MM.1S (cell line): ENCODE results near the gene EAF1.
A peak's percentile ranks its signal among the peaks of the same experiment; 100 is the strongest.

Source experiments
- DNase-seq: peaks from one replicate; pipeline ENCODE4 v3.0.0-alpha.2; 2015
- H2AFZ ChIP-seq: fragments of 300-600 bp; sonication (generic); 2 replicates; pipeline ENCODE4 v1.6.0; 2016; ENCODE audit warnings: antibody characterized with exemption, low read length
- H3F3A ChIP-seq: fragments of 300-600 bp; sonication (generic); 2 replicates; pipeline ENCODE4 v1.6.1; 2016; ENCODE audit warnings: mild to moderate bottlenecking, antibody characterized with exemption, low read length, moderate library complexity, mixed read lengths; ENCODE audit not compliant: insufficient read depth
- H3K27ac ChIP-seq: fragments of 300-600 bp; sonication (generic); 2 replicates; pipeline ENCODE4 v1.5.1; 2016; ENCODE audit warnings: mild to moderate bottlenecking, low read length
- H3K27me3 ChIP-seq: fragments of 300-600 bp; sonication (generic); replicated peaks from 2 replicates; pipeline ENCODE4 v1.6.0; 2016; ENCODE audit warnings: low read length; ENCODE audit not compliant: insufficient read depth
- H3K36me3 ChIP-seq: fragments of 300-600 bp; sonication (generic); replicated peaks from 2 replicates; pipeline ENCODE4 v1.6.1; 2016; ENCODE audit warnings: mild to moderate bottlenecking, low read length, mixed read lengths; ENCODE audit not compliant: insufficient read depth
- H3K4me1 ChIP-seq: fragments of 300-600 bp; sonication (generic); 2 replicates; pipeline ENCODE4 v1.6.1; 2016; ENCODE audit warnings: low read length, mixed read lengths
- H3K4me2 ChIP-seq: fragments of 300-600 bp; sonication (generic); 2 replicates; pipeline ENCODE4 v1.6.0; 2016; ENCODE audit warnings: low read depth, low read length
- H3K4me3 ChIP-seq: fragments of 300-600 bp; sonication (generic); 2 replicates; pipeline ENCODE4 v1.5.1; 2016; ENCODE audit warnings: low read length, mixed read lengths
- H3K79me2 ChIP-seq: fragments of 300-600 bp; sonication (generic); 2 replicates; pipeline ENCODE4 v1.6.1; 2016; ENCODE audit warnings: mixed run types, low read length, mixed read lengths
- H3K9ac ChIP-seq: fragments of 300-600 bp; sonication (generic); 2 replicates; pipeline ENCODE4 v1.6.1; 2016; ENCODE audit warnings: low read length, mixed read lengths
- H3K9me2 ChIP-seq: fragments of 300-600 bp; sonication (generic); replicated peaks from 2 replicates; pipeline ENCODE4 v1.6.1; 2016; ENCODE audit warnings: mild to moderate bottlenecking, low read length, mixed read lengths; ENCODE audit not compliant: insufficient read depth
- H3K9me3 ChIP-seq: fragments of 300-600 bp; sonication (generic); replicated peaks from 2 replicates; pipeline ENCODE4 v1.6.1; 2016; ENCODE audit warnings: mild to moderate bottlenecking, low read length, mixed read lengths; ENCODE audit not compliant: insufficient read depth
- H4K20me1 ChIP-seq: fragments of 300-600 bp; sonication (generic); 2 replicates; pipeline ENCODE4 v1.6.1; 2016; ENCODE audit warnings: mild to moderate bottlenecking, low read length, moderate library complexity, mixed read lengths; ENCODE audit not compliant: insufficient read depth
- CTCF ChIP-seq: fragments of 300-600 bp; sonication (generic); IDR thresholded peaks from 2 replicates; pipeline ENCODE4 v1.5.1; 2016; ENCODE audit warnings: antibody characterized with exemption, low read length, mixed read lengths
- EZH2 ChIP-seq: fragments of 300-600 bp; sonication (generic); optimal IDR thresholded peaks from 2 replicates; pipeline ENCODE3; 2017; ENCODE audit warnings: low read depth, mild to moderate bottlenecking, antibody characterized with exemption, low read length, mixed read lengths
- EZH2phosphoT487 ChIP-seq: fragments of 300-600 bp; sonication (generic); IDR thresholded peaks from 2 replicates; pipeline ENCODE4 v1.6.1; 2018; ENCODE audit warnings: antibody characterized with exemption, low read length

EAF1 gene

GRCh38 chr3:15404767-15405166, 22.6 kb upstream of the EAF1 start:
- no peak overlapping the region for H3K9ac ChIP-seq
- no peak for DNase-seq
- no peaks in the 10 kb centered on the region for H3F3A ChIP-seq
- H3K79me2 ChIP-seq = no peaks in the 10 kb centered on the region
- TF ChIP-seq EZH2phosphoT487 = no peak
- TF ChIP-seq CTCF = no peak
- TF ChIP-seq EZH2 = no peak
- no peak overlapping the region for H2AFZ ChIP-seq
- no peak overlapping the region for H3K27ac ChIP-seq
- H3K4me3 ChIP-seq = no peak overlapping the region
- no peaks in the 10 kb centered on the region for H3K9me3 ChIP-seq
- no peaks in the 10 kb centered on the region for H3K36me3 ChIP-seq
- no peaks in the 10 kb centered on the region for H4K20me1 ChIP-seq
- H3K4me1 ChIP-seq = no peaks in the 10 kb centered on the region
- H3K4me2 ChIP-seq = no peak overlapping the region
- no peaks in the 10 kb centered on the region for H3K27me3 ChIP-seq
- no peaks in the 10 kb centered on the region for H3K9me2 ChIP-seq

GRCh38 chr3:15405448-15406050, 21.8 kb upstream of the EAF1 start:
- no peak overlapping the region for H3K4me2 ChIP-seq
- H3K79me2 ChIP-seq = no peaks in the 10 kb centered on the region
- no peaks in the 10 kb centered on the region for H3K9me2 ChIP-seq
- H4K20me1 ChIP-seq = no peaks in the 10 kb centered on the region
- H3K9me3 ChIP-seq = no peaks in the 10 kb centered on the region
- H3K4me3 ChIP-seq = no peak overlapping the region
- H3K36me3 ChIP-seq = no peaks in the 10 kb centered on the region
- H3K4me1 ChIP-seq = no peaks in the 10 kb centered on the region
- H2AFZ ChIP-seq = no peak overlapping the region
- no peak overlapping the region for H3K9ac ChIP-seq
- peak; percentile 60 for DNase-seq
- no peaks in the 10 kb centered on the region for H3F3A ChIP-seq
- H3K27me3 ChIP-seq = no peaks in the 10 kb centered on the region
- TF ChIP-seq EZH2phosphoT487 (no peak), CTCF (peak; percentile 68)
- no peak overlapping the region for H3K27ac ChIP-seq

GRCh38 chr3:15409239-15409638, 18.2 kb upstream of the EAF1 start:
- TF ChIP-seq CTCF (no peak), EZH2 (no peak), EZH2phosphoT487 (no peak)
- Histone ChIP-seq H3K27ac (no peak overlapping the region), H4K20me1 (no peaks in the 10 kb centered on the region), H3K4me3 (no peak overlapping the region), H3K4me2 (no peak overlapping the region), H3K9me3 (no peaks in the 10 kb centered on the region), H3K27me3 (no peaks in the 10 kb centered on the region), H3K79me2 (no peaks in the 10 kb centered on the region), H3F3A (no peaks in the 10 kb centered on the region), H2AFZ (no peak overlapping the region), H3K9ac (no peak overlapping the region), H3K9me2 (no peaks in the 10 kb centered on the region), H3K4me1 (no peaks in the 10 kb centered on the region), H3K36me3 (no peaks in the 10 kb centered on the region)
- no peak for DNase-seq
